Astrocyte of the cerebellum (primary cell): Measurements from ENCODE around the gene COL4A2.

Experiments
- DNase-seq: peaks from one replicate; pipeline ENCODE4 v3.0.0-alpha.2; 2011; ENCODE audit warnings: low read depth
- H3K4me3 ChIP-seq: 2 replicates; pipeline ENCODE4 v1.5.1; 2011; ENCODE audit warnings: mild to moderate bottlenecking, low read depth, low read length, moderate library complexity
- in situ Hi-C: cut with HindIII; loops from 2 replicates; pipeline ENCODE4 v1.10.0; 2017; ENCODE audit warnings: low sequenced_read_pairs
- TF ChIP-seq, protein P1 (sequence below): IDR thresholded peaks from 2 replicates; pipeline ENCODE4 v1.5.1; 2012; ENCODE audit warnings: low read length, low read depth, moderate library complexity, mild to moderate bottlenecking; ENCODE audit errors: missing control alignments

Gene COL4A2

DNA sequence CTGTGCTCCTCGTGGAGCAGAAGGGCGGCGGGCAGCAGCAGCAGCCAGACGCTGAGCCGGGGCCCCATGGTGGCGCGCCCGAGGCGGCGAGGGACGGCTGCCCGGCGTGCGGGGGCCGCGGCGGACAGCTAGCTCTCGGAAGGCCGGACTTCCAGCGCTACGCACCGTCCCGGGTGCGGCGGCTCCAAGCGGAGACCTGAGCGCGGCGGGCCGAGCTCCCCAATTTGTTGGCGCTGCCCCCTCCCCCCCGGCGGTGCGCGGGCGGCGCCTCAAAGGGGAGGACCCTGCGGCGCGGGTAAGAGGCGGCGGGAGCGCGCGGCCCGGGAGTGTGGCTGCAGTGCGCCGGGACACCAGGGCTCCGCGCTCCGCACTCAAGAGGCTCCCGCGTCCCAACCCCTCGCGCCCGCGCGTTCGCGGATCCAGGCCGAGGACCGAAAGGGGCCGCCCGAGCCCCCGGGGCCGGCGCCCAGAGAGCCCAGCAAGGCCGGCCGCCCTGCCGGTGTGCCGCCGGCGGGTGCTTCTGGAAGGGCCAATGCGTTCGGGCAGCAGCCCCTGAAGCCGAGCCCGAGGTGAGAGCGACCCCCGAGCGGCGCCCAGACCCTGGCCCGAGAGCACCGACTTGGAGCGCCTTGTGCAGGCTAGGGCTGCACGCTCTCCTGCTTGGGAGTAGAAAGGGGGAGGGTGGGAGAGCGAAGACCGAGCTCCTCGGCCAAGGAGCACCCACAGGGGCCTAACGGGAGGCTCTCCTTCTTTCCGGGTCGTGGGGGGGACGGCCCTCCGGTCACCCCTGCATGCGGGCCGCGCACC is at the start of gene COL4A2, which contains the start of gene COL4A1:
COL4A2 (plus strand) TSS at position 325 of the 807 bp plus-strand sequence. CDS start 620 bp downstream, outside the sequence.
COL4A1 (minus strand) TSS at position 198 of the 807 bp plus-strand sequence; CDS start at position 68, 130 bp downstream.
- DNase-seq = no peak
- in situ Hi-C loops = no loop called here
- H3K4me3 ChIP-seq = peak within 1 kb of the TSS; percentile 64
- TF ChIP-seq, protein P1, sequence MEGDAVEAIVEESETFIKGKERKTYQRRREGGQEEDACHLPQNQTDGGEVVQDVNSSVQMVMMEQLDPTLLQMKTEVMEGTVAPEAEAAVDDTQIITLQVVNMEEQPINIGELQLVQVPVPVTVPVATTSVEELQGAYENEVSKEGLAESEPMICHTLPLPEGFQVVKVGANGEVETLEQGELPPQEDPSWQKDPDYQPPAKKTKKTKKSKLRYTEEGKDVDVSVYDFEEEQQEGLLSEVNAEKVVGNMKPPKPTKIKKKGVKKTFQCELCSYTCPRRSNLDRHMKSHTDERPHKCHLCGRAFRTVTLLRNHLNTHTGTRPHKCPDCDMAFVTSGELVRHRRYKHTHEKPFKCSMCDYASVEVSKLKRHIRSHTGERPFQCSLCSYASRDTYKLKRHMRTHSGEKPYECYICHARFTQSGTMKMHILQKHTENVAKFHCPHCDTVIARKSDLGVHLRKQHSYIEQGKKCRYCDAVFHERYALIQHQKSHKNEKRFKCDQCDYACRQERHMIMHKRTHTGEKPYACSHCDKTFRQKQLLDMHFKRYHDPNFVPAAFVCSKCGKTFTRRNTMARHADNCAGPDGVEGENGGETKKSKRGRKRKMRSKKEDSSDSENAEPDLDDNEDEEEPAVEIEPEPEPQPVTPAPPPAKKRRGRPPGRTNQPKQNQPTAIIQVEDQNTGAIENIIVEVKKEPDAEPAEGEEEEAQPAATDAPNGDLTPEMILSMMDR = no peak

DNA sequence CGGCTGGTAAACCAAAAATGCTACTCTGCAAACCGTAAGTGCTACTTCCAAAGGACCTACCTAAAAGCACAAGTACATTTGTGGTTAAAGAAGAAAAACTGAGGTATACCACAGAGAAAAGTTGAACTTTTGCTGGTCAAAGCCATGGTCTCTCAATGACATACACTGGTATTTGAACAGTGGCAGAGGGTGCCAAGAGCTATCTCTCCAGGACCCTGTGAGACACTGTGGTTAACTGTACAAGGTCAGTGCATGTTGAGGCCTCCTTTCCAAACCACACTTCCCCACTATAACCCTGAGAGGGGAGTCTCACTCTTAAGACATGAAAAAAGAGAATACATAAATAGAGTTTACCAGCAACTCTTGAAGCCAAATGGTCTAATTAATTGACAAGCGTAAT is 49.7 kb upstream of the COL4A2 start:
- peak; percentile 5 for DNase-seq
- TF ChIP-seq, protein P1 = no peak
- H3K4me3 ChIP-seq = no peak overlapping the region
- in situ Hi-C loops = no loop called here

DNA sequence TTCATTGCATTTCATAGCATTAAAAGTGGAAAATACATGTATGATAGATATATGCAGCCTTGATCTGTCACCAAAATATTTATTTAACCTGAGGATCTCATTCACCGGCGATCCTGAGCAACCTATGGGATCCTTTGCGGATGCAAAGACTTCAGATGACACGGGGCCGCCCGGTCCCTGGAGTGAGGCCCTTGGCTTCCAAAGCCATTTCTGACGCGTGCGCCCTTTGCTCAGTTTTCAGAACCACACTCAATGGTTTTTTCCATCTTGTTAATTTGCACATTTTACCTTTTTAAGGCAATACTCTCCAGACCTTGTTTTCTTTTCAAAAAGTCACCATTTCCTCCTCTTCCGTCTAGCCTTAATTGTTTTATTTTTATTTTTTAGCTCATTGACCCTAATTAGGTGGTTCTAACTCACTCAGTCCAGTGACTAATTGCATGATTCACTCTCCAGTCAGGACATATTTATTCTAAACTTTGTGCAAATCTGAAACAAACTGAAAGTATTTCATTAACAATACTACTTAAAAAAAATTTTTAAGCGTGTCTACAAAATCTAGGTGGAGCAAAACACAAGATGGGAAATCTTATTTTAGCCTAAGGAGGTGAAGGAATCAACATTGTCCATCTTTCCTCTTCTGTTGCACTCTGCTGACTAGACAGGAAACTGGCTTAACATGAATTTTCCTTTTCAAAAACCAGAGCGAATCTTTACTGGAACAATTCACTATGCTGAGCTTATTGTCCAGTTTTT is 48.0 kb upstream of the COL4A2 start:
- DNase-seq = no peak
- in situ Hi-C loops = no loop called here
- TF ChIP-seq, protein P1 = no peak
- H3K4me3 ChIP-seq = no peak overlapping the region

DNA sequence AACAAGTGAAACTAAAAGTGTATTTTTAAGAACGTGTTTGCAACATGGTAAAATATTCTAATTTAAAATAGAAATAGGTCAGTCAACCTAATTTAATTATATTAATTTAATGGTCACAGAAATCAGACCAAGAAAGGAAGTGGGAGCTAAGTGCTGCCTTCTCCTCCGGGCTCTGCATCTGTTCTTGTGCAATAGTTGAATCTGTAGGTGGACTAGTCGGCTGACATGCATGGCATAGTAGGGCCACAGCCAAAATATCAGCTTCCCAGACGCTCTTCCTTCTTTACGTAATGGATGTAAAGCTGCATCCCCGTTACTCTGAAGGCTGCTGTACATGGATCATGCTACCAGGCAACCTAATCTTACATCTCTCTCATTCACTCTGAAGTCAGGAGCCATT is 47.4 kb upstream of the COL4A2 start:
- in situ Hi-C loops = no loop called here
- TF ChIP-seq, protein P1 = no peak
- H3K4me3 ChIP-seq = no peak overlapping the region
- no peak for DNase-seq

DNA sequence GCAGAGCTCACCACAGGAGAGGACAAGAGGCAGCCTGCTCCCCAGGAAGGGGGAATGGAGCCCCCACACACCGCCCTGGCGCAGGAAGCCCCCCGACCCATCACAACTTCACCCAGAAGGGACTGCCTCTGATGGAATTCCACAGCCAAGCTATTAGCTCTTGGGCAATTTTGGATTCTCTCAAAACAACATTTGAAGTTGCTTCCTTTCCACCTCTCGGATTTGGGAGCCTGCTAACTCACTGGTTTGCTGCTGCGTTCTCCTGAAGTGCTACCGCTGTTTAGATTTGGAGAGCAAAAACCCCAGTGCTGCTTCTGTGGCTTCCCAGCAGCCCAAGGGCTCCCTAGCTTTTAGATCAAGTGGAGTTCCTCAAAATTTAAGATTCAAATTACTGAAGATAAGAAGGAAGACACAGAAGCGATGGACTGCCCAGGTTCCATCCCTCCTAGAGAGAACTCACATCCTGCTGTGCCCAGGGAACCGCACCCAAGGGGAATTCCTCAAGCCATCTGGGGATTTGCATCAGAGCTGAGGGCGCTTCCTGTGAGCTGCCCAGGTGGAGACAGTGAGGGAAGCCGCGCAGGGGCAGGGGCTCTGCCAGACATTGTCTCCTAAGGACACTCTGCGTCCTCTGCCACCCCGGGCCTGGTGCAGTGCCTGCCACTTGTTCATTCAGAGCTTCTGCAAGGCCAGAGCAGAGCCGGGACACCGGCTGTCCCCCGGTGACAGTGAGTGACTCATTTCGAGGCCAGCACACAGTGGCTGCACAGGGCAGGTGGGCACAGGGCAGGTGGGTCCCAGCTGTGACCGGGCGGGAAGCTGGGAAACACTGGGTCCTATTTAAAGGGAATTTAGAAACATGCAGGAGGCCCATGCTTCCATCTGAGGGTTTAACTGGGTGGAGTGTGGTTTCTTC is 45.7 kb upstream of the COL4A2 start:
- DNase-seq = no peak
- in situ Hi-C loops = no loop called here
- no peak overlapping the region for H3K4me3 ChIP-seq
- TF ChIP-seq, protein P1 = no peak

DNA sequence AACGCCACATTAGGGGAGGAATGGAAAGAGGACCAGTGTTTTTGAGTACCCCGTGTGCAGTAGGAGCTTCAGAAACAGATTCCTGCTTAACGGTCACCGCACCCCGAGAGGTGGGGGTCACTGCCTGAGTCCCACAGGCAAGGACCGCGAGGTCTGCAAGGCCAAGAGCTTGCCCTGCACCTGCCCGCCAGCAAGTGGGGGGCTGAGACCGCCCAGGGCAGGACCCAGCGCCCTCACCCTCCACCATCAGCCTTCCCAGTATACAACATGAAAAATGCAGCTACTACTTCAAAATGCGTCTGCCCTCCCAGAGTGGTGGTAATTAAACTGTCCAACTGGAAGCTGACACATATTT is 45.0 kb upstream of the COL4A2 start:
- in situ Hi-C loops = no loop called here
- no peak overlapping the region for H3K4me3 ChIP-seq
- no peak for DNase-seq
- TF ChIP-seq, protein P1 = no peak
